ENCODE measurements around the gene CDH9.

The CDH9 gene, protein sequence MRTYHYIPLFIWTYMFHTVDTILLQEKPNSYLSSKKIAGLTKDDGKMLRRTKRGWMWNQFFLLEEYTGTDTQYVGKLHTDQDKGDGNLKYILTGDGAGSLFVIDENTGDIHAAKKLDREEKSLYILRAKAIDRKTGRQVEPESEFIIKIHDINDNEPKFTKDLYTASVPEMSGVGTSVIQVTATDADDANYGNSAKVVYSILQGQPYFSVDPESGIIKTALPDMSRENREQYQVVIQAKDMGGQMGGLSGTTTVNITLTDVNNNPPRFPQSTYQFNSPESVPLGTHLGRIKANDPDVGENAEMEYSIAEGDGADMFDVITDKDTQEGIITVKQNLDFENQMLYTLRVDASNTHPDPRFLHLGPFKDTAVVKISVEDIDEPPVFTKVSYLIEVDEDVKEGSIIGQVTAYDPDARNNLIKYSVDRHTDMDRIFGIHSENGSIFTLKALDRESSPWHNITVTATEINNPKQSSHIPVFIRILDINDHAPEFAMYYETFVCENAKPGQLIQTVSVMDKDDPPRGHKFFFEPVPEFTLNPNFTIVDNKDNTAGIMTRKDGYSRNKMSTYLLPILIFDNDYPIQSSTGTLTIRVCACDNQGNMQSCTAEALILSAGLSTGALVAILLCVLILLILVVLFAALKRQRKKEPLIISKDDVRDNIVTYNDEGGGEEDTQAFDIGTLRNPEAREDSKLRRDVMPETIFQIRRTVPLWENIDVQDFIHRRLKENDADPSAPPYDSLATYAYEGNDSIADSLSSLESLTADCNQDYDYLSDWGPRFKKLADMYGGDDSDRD
- 0 reads per million in 2 donors for total RNA-seq

- DNase-seq = no peak
Observed at GRCh38 chr5:27038476-27038875, at the start of gene CDH9. Gene CDH9, minus strand, starts transcription at chr5:27038586. Its CDS starts 50,253 bp downstream, at chr5:26988333.

- no peak for DNase-seq
Observed at GRCh38 chr5:27087747-27088146, 49.4 kb upstream of the CDH9 start.

DNA sequence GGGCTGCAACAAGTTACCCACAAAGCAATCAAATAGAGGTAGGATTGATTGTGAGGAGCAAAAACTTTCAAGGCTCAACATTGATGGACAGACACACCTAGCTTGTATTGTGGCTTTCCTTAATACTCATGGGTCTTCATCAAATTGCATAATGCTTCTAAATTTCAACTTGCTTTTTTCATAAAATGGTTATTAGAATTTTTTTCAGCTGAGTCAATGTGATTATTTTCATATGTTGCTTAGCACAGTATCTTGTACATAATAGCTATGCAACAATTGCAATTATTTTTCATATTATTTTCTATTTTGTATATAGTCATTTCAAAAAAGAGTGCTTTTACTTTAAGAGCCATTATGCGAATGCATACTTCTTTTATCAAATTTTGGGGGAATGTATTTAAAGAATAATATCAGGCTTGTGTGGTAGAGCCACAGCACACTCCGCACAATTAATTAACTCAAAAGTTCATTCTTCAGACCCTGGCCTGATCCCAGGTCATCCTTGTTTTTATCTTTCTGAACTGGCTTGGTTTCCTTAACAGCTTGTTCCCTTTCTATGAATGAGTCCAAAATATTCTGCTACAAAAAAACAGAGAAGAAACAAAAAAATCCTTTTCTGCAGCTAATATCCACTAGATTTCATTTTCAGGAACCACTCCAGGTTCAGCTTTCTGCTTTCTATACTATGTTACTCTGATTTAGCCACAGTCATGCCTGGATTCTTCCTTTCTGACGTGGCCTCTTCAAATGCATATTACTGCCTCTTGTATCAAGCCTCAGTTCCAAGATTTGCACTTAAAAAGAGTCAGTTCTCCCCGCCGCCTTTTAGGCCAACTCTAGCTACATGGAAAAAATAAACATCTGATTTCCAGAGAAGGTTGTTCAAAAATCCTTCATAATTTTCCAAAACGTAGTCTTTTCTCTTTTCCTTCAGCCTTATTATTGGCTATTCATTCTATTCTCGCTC is 45.3 kb upstream of the CDH9 start:
- DNase-seq = no peak

- no peak for DNase-seq
Observed at GRCh38 chr5:27080147-27080546, 41.8 kb upstream of the CDH9 start.

GRCh38 chr5:27062451-27062850 is 24.1 kb upstream of the CDH9 start:
- no peak for DNase-seq

DNA sequence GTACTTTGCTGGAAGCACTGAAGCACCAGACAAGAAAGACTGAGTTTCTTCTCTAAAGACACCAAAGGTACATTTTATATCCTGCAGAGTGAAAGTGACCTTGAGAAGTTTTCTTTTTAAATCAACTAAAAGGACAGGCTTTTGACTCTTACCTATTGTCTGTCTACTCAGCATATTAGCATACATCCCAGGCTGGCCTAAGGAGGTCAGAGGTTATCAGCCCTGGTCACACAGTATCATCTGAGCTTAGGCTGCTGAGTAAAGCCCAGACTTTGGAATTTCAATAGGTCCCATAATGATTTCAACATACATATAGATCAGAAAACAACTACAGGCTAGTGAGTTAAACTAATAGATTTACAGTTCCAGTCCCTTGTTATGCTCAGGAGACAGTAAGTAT is 10.1 kb upstream of the CDH9 start:
- no peak for DNase-seq

GRCh38 chr5:27041372-27041771 is 3.0 kb upstream of the CDH9 start:
- no peak for DNase-seq

DNA sequence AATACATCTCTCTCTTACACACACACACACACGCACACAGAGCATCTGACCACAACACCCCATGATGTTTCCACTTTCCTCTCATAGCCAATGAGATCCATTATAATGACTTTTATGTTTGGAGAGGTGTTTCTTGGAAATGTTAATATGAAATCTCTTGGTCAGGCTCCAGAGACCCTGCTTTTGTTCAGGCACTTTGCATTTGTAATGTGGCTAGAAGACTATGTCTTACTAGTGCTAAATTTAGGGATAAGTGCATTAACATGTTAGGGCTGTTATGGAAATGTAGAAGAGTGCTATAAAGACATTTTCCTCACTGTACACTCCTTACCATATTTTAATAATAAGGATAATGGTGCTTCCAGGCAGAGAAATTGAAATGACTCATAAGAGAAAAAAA is 3.8 kb downstream of the CDH9 start:
- no peak for DNase-seq

GRCh38 chr5:27026801-27027200 is 11.6 kb downstream of the CDH9 start:
- no peak for DNase-seq

DNA sequence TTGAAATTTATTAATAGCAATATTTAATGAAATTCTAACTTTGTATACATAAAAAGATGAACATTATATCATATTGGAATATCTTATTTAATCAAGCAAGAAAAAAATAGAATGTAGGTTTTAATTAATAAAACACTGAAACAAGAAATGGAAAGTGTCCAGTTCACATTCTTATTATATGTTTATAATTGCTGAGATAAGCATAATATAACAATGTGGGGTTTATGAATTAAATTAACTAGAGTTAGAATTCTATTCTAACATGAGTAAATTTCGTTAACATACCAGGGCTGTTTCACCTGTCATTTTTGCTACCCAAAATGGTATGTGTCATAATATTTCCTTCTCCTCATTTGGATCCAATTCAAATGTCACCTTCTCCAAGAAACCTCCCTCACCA is 12.3 kb downstream of the CDH9 start:
- DNase-seq = no peak

GRCh38 chr5:27021471-27021870 is 16.9 kb downstream of the CDH9 start:
- no peak for DNase-seq

GRCh38 chr5:27020973-27021372 is 17.4 kb downstream of the CDH9 start:
- no peak for DNase-seq

- no peak for DNase-seq
Observed at GRCh38 chr5:27015758-27016157, 22.6 kb downstream of the CDH9 start.

GRCh38 chr5:27011274-27011673 is 27.1 kb downstream of the CDH9 start:
- DNase-seq = no peak

- DNase-seq = no peak
Observed at GRCh38 chr5:27010646-27011045, 27.7 kb downstream of the CDH9 start.

DNA sequence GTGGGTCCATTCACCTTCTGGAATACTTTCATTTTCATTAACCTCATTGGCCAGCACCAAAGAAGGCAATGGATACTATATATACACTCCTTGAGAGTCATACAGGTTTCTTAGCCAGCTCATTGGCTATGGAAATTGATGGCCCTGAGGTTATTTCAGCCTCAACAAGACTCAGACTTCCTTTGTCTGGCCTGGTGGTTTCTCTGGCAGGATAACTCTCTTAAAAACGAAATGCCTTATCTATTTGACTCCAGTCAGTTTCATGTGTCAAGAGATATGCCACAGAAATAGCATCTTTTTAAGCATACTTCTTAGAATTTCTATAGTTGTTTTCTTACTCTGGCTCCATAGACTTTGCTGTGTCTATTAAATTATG is 28.9 kb downstream of the CDH9 start:
- DNase-seq = no peak

- no peak for DNase-seq
Observed at GRCh38 chr5:27008604-27009539, 29.5 kb downstream of the CDH9 start.

DNA sequence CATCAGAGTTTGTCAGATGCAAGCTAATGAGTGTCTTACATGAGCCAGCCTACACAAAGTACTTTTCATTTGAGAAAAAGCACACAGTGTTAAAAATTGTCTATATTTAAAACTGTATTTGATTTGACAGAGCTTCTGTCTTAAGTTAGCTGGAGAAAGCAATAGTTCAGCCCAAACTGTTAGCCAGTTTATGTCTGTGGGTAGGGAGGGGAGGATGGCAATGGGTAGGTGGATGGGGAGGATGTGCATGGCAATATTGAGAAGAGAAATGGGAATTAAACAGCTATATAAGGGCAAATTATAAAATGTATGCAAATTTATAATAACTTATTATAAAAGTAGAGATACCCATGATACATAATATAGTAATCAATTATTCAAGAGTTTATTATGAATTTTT is 31.3 kb downstream of the CDH9 start:
- no peak for DNase-seq

- DNase-seq = no peak
Observed at GRCh38 chr5:26986985-26987384, 51.4 kb downstream of the CDH9 start.

DNA sequence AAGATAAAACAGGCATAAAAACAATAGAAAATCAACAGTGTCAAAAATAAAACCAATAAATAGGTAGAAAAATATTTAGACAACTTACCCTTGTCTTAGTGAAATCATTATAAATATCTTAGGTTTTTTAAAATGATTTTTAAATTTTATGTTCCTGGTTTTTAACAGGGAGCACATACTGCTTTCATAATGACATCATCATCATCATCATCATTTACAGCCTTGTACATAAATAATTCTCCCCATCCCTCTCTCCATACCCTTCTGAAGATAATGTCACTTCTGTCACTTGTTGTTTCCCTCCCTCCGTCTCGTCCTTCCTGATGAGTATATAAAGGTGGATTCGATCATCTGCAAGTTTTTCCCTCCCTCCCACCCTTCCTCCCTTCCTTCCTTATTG is 56.6 kb downstream of the CDH9 start:
- no peak for DNase-seq

- no peak for DNase-seq
Observed at GRCh38 chr5:26959290-26959689, 79.1 kb downstream of the CDH9 start.

DNA sequence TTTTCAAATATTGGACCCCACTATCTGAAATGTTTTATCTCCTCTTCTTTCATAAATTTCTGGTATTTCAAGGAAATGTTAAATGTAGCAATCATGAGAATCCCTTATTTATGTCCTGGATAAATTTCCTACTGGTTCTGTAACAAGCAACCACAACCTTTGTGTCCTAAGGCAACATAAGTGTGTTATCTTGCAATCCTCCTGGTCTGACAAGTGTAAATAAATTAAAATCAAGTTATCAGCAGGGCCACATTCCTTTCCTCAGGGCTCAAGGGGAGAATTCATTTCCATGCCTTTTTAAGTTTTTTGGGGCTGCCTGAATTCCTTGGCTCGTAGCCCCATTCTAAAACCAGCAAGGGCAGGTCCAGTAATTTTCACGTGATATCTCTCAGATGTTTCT is 83.2 kb downstream of the CDH9 start:
- DNase-seq = no peak
